ENCODE measurements around the gene C11orf21.

The C11orf21 gene

DNA sequence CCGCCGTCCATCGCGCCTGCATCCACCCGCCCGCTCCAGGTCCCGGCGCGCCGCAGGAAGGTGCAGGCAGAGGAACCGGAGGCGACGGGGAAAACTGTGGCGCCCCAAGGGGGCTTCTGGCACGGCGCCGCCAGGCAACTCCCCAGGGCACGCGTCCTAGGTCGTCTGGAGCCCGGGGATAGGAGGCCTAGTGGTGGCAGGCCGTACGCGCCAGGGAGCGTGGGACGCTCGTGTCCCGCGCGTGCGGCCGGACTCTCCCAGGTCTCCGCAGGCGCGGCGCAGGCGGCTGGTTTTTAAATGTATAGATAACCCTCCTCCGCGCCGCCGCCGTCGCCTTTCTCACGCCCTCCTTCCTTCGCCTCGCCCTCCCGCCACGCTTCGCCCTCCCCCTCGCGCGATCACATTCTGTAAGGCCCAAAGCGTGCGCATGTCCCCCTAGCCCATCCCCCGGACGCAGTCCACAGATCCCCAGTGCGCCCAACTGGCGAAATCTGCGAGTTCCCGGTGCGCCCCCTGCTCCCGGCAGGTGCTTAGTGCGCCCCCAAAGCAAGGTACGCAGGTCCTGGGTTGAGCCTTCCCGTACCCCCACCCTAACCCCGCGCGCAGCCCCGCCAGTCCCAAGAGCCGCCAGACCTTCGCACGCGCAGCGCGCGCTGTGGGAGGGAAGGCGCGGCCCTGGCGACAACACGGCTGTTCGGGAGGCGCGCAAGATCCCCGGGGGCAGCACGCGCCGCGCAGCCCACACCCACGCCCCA is 31.2 kb downstream of the C11orf21 start, which contains the start of gene ASCL2:
TSS of gene ASCL2 (minus strand) at position 267 of the 755 bp plus-strand sequence. CDS start at position 11, 256 bp downstream.
- DNase-seq = no peak

DNA sequence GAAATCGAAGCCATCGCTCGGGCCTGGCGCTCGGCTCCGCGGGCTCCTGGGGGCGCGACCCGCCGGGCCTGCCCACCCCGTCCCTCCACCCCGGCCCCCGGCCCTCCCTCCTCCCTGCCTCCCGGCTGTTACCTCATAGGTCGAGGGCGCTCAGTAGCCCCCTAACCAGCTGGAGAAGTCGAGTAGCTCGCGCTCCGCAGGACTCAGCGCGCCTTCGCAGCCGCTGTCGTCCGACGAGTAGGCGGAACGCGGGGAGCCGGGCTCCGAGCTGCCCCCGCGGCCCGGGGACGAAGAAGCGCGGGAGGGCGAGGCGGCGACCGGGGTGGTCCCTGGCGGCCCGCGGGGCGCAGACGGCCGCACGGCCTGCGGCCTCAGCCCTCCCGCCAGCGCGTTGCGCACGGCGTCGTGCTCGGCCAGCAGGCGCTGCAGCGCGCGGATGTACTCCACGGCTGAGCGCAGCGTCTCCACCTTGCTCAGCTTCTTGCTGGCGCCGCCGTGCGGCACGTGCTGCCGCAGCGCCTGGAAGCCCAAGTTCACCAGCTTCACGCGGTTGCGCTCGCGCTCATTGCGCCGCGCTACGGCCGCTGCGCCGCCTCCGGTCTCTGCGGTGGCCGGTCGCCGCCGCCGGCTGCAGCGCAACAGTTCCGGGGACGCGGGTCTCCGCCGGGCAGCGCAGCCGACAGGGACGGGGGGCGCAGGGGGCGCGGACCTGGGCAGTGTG is 32.0 kb downstream of the C11orf21 start:
- no peak for DNase-seq

DNA sequence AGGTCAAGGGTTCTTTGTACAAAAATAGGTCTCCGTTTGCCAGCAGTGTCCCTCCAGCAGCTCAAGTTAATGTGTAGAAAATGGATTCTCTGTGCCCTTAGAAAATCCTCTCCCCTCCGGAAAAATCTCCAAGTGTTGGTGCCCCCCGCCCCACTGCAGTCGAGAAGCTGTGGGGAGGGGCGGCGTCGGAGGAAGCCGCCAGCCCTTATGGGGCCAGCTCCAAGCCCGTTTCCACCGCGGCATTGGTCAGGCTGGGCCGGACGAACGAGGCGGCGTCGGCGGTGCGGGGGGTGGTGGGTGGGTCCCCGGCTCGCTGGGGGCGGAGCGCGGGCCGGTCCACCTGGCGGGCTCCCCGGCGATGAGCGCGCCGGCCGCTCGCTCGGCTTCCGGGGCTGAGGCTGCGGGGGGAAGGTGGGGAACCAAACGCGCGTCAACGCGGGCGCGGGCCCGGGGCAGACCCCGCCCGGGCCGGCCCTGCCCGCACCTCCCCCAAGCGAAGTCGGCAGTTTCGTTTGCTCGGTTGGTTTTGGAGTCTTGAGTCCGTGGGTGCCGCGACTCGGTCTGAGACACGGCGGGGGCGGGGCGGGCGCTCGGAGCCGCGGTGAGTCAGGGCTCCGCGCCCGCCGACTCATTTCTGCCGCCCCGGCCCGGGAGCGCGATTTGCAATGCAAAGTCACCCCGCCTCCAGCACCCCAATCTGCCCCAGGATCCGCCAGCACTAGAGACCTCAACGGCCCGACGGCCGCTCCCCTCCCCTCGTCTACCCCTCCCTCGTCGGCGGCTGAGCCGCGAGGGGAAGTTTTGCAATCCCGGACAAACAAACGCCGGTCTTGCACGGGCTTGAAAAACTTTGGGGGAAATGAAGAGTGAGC is 32.8 kb downstream of the C11orf21 start:
- peak; percentile 19 for DNase-seq

DNA sequence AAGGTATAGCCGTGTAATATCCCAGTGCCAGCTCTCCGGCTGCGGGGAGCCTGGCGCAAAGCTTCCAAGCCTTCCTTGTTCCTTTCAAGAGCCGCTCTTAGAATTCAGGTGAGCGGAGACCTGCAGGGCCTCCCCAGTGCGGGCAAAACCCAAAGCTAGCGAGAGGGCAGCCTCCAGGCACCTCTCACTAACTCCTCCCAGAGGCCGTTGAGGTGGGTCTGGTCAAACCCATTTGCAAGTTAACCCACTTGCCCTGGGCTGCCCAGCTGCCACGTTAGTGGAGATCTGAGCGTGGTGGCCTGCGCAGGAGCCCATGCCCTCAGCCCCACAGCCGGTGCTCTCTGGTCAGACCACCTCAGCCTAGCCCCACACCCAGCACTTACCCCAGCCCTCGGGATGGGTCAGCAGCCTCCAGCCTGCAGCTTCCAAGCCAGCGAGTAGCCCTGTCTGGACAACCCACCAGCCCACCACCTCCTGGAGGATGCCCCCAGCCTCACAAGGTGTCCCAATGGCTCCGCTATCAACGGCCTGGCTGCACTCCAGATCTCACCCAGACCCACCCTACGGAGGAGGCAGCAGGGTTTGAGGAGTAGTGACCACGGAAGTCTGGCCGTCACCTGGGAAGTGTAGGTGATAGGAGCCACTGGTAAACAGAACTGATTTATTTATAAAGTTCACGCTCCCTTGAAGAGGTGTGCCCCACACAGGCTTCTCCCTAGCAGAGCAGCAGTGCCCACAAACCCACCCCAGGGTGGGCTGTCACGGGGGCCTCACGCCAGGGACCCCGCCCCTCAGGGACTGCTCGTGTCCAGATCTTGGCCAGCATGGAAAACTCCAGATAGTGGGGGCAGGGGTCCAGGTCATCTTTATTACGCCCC is 33.6 kb downstream of the C11orf21 start:
- no peak for DNase-seq

DNA sequence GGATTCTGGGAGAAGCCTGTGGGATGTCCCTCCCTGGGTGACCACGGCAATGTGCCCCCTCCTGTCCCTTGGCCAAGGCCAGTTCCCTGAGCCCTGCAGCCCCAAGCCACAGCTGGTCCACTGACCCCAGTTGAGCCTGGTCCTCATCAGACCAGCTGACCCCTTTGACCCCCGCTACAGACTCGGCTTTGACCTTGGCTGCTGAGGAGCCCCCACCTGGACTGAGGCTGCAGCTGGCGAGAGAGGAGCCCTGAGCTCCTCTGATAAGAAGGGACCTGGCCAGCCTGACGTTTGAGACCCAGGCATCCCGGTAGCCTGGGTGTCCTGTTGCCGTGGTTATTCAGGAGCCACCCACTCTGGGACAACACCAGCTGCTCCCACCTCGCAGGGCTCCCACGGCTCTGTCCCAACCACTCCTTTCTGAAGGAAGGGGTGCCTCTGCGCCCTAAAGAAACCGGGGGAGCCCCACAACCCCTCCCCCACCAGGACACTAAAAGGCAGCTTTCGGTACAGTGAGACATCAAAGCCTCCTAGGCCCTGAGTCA is 34.3 kb downstream of the C11orf21 start:
- DNase-seq = no peak

DNA sequence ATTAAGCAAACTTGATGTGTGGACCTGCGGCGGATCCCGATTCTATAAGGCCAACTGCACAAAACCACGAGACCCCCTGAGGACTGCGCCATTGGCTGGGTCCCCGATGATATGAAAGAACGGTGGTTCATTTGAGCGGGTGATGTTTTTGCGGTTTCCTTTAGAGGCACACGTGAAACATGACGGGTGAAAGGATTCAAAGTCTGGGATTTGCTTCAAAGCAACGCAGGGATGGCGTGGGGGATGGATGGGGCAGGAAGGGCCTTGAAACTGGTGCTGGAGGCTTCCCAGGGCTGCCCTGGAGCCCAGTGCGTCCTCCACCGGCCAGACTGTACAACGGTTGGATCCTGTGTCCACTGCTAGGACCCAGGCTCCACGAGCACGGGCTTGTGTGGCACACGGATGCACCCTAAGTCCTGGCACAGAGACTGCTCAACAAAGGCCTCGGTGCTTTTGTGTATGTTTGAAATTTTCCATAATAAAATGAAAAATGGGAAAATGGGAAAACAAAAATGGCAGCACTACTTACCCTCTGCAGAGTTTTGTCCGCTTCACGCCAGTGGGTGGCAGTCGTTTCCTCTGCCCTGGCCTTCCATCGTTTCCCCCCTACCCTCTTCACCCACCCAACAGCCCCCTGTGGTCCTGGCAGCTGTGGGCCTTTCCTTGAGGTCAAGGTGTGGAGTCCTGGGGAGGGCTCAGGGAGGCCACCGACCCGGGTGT is 35.0 kb downstream of the C11orf21 start:
- DNase-seq = no peak

DNA sequence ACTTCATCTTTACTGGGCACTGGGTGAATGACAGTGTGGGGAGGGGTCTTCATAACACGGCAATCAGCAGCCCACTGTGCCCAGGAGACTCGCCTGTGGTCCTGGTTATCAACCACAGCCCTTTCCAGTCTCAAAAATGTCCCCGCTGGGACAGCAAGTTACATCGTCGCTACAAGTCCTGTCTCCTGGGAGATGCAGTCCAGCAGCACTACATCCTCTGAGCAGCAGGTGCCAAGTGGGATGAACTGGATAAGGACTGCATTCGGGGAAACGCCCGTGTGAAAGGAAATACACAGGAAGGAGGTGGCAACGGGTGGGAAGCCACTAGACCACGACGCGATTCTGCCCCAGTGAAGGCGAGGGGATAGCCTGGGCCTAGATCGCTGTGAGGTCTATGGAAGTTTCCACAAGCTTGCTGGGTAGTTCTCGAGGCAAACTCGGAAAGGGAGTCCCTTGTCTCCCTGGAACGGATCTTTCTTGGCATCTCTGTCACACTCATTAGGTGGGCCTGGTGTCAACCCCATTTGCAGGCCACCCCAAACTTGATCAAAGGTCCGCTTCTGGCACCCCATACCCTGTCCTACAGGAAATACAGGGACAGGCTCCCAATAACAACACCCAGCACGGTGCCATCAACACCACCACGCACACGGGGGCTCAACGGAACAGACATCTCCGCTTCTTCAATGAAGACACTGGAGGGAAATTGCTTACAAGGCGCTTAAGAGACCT is 35.7 kb downstream of the C11orf21 start:
- DNase-seq = no peak

DNA sequence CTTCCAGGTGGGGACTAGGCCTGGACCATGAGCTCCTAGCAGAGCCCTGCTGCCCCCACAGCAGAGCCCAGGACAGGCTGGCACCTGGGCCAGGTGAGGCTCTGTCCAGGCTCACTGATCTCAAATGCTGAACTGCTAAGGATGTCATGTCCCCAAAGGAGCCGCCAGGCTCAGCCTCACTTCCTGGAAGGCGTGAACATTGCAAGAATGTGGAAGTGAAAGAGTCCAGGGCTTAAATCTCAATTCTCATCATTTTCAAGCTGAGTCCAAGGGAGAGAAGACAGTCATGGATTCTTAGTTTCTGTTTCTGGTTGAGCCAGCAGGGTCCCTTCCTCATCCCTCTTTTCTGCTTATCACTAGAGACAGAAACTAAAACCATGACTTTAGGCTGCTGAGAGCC is 36.3 kb downstream of the C11orf21 start:
- DNase-seq = no peak

DNA sequence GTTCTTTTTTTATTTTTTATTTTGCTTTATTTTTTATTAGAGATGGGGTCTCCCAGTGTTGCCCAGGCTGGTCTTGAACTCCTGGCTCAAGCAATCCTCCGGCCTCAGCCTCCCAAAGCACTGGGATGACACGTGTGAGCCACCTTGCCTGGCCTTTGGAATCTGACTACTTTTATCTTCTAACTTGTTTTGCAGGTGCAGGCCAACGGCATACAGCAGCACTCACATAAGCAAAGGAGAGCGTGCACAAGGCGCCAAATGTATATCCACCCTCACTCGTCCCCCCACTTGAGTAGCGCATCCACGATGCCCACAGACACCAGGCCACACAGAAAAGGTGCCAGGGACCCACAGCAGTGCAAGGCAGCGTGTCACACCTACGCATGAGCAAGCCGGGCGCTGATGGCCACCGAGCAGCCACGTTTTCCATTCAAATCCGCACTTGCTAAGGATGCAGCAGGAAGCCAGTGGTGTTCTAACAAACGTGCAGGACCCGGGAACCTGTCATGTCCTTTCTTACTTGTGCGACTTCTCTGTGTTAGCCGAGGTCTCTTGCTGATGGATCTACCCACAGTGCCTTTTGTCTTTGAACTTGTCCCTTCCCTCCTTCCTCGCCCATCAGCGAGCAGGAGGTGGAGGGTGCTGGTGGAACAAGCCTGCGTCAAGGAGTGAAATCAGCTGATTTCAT is 37.2 kb downstream of the C11orf21 start:
- no peak for DNase-seq

DNA sequence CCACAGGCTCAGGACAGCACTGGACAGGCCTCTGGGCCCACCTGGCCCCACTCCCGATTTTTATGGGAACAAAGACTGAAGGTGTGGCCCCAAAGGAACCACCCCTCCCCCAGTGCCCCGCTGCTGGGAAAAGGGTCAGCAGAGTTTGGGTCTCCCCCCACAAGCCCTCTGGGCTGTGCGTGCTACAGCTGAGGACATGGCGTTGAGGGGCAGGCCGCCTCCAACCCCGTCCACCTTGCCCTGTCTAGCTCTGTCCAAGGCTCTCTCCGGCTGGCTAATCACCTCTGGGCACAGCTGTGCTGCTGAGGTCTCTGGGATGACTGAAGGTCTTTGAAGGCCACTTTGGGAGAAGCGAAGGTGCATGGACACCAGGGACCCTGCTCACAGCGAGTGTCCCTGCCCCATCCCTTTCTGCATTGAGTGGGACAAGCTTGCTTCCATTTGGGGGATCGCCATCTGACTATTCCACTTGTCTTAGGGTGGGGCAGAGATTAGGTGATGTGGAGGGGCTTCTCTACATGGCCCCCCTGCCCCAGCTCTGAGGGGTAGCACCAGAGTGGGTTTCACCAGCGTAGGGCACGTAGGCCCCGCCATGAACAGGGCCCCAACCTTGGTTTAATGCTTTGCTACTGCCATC is 37.9 kb downstream of the C11orf21 start:
- no peak for DNase-seq

DNA sequence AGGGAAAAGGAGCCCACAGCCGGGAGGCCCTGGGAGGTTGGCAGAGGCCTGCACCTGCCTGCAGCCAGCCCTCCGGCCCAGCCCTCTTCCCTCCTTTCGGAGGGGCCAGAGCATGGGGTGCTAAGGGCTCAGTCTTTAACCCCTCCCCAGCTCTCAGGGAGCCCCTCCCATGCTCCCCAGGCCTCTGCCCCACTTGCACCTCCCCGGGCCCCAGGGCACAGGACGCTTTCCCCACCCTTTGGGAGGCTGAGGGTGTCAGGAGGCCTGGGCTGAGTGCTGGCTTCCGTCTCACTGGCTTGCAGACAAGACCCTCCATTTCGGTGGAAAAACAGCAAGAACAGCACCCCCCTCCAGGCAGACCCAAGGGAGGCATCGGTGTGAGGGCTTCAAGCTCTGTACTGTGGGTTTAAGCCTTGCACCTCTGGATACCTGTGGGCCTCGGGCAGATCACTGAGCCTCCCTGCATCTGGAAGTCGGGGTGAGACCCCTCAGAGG is 38.6 kb downstream of the C11orf21 start:
- DNase-seq = no peak

DNA sequence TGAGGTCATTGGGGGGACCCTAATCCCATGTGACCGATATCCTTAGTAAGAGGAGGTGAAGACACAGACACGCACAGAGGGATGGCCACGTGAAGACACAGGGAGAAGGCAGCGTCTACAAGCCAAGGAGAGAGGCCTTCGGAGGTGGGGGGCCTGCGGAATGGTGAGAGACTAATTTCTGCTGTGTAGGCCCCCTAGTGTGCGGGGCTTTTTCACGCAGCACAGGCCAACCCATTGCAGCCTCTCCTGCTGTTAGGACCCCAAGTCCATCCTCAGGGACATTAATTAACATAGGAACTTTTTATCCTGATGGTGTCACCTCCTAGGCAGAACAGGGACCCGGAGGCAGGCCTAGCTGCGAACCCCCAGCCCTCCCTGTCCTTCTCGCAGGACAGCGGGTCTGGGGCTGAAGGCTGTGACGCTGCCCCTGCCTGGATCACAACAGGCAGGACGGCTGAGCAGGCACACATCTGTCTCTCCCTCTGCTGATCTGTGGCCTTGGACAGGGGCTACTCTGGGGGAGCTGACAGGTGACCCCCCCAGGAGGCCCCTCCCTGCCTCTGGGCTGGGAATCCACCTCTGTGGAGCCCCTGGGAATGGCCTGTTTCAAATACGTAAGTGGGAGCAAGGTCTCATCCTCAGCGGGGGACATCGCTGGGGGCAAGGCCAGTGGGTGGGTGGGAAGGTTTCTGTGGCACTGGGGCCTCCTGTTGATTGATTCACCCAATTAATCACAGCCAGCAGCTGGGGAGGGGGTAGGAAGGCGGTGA is 39.2 kb downstream of the C11orf21 start:
- DNase-seq = no peak

DNA sequence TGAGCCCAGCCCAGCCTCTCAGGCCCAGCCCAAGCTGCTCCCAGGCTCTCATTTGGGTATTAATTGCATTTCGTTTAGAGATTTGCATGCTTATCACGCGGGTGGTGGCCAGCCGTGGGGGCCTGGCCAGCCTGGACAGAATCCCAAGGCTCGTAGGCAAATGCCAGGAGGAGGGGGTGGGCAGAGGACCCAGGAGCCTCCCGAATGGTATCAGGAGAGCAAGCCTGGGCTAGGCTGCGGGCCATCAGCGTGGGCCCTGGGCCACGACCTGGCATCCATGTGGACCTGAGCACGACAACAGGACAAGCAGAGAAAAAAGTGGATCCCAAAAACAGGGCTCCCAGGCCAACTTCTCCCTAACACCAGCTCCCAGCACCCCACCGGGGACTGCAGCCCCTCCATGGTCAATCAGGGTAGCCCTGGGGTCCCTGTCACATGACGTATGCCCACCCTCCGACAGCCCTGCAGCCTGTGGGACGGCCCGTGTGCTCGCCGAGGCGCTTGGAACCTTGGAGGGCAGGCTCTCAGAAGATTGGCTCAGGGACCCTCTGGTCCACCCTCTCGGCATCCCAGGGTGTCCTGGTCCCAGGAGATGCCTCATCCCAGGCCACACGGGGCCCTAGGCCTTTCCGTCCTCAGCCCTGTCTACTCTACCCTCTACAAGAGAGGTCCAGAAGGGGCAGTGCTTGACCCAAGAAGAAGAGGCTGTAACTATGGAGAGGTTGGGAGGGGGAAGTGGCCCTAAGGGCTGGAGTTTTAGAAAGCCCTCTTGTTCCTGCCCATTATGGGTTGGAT is 40.1 kb downstream of the C11orf21 start:
- no peak for DNase-seq

DNA sequence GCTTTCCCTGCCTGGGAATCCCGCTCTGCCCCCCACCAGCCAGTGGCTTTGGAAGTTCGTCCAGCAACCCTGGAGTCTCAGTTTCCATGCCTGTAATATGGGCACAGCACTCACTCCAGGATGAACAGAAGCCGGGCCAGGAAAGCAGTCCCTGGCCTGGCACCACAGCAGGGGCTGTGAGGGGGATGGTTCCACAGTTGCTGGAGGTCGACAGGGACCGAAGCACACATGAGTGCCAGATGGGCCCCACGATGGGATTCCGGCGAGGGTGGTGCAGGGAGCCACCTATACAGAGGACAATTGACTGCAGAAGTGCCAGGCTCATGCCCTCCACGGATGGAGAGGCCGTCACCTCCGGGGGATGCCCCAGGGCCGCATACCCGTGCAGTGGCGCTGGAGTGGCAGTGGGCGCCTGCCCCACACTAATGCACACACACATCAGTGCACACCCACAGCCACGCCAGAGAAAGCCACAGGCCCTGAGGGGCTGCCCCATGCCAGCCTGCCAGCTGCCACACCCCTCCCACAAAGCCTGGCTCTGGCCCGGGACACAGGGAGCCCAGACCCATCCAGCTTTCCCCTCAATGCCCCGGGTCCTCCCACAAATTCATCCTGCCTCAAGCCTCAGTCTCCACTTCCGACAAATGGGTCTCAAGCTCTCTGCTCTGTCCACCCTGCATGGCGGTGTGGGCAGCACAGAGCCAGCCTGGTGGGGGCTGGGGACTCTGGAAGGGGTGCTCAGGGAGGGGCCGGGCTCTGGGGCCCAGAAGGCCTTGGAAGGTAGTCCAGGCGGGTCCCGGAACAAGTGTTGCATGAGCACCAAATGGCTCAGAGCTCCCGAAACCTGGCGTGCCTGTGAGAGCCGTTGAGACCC is 41.0 kb downstream of the C11orf21 start:
- DNase-seq = no peak

DNA sequence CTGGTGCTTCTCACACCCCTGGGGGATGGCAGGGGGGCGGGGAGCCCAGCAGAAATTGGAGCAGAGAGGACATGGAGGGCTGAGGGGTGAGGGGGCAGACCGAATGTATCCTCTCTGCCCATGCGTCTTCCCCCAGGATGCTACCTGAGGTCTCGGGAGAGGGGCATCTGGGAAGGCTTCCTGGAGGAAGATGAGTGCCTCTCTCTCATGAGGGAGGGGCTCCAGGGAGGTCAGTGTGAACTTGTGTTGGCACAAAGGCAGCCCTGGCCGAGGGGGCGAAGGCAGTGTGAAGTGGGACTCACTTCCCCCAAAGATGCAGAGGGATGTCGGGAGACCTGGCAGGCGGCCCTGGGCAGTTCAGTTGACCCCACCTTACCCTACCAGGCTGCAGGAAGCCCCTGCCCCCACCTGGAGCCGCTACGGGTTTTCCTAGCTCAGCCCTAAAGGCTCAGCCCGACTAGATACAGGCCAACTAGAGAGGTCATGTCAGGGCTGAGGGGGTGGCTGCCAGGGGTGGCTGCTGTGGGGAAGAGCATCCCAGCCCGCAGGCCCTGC is 41.7 kb downstream of the C11orf21 start:
- DNase-seq = no peak

DNA sequence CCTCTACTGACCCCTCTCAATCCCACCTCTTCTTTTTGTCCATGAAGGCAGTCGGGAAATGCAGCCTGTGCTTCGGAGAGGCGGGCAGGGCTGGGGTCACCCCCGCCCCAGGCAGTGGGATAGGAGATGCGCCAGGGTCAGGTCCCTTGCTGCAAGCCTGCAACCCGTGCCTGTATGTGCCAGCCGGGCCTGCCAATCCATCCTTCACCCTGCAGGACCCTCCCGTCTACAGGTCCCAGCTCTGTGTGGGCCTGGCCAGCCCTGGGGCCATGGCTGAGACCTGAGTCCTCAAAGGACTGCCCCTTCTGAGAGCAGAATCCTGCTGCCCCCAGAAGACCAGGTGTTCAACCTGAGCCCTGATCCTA is 42.3 kb downstream of the C11orf21 start:
- DNase-seq = no peak

Data from KG1 (cell line).